GM12874 (cell line): ENCODE data around the gene TMEM114.
A peak's percentile ranks its signal among the peaks of the same experiment; 100 is the strongest.

Source experiments
- CTCF ChIP-seq: IDR thresholded peaks from 2 replicates; pipeline ENCODE4 v1.5.1; 2011; ENCODE audit warnings: low read depth, mild to moderate bottlenecking, control low read depth, low read length, moderate library complexity; ENCODE audit not compliant: insufficient read depth

The TMEM114 gene

DNA sequence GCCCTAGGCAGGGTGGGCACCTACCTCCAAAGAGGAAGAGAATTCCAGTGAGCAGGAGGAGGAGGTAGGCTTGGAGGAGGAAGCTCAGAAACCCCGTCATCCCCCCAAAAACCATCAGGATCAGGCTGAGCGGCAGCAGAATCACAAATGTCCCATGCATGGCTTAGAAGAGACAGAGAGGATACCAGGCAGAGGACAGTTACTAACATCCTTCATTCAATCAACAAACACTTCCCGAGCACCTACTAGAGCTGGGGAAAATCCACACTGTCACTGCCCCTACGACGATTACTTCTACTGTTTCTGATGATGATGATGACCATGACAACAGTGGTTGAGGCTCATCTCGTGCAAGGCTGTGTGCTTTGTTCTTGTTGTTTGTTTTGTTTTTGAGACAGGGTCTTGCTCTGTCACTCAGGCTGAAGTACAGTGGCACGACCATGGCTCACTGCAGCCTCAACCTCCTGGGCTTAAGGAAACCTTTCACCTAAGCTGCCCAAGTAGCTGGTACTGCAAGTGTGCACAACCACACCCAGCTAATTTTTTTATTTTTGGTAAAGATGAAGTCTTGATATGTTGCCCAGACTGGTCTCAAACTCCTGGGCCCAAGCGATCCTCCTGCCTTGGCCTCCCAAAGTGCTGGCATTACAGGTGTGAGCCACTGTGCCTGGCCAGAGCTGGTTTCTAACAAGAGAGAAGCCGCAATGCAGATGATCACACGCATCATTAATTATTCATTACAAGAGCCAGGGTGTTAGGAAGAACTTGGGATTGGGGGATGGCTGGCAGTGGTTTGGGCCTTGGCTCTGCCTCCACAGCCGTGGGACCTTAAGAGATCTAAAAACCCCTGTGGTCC lies 18.0 kb downstream of the TMEM114 start:
- TF ChIP-seq CTCF, result no peak

GRCh38 chr16:8571061-8571596 lies 19.2 kb downstream of the TMEM114 start:
- no peak for TF ChIP-seq CTCF

DNA sequence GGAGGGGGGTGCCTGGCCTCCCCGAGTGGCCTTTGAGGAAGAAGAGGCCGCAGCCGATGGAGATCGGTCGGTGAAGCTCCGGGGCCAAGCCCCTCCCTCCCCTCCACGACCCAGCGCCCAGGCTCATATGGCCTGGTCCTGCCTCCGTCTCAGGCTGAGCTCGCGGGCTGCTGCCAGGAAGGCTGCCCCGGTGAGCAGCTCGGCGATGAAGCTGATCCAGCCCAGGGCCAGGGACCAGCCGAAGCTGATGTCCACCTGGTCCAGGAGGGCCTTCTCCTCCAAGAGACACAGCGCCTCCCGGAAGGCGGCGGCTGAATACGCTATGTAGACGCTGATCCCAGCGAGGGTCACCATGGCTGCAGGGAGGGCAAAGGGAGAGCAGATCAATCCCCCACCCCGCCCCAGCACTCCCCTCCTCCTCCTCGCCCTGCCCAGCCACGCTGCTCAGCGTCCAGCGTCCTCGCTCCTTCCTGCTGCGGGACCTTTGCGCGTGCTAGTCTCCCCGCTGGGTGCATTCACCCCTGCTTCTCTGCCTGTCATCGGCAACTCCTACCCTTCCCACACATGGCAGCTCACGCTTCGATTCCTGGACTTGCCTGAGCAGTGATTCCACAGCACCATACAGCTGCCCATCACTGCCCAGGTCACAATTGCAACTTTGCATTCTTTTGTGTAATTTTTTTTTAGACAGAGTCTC lies 20.5 kb downstream of the TMEM114 start:
- TF ChIP-seq CTCF, result no peak

DNA sequence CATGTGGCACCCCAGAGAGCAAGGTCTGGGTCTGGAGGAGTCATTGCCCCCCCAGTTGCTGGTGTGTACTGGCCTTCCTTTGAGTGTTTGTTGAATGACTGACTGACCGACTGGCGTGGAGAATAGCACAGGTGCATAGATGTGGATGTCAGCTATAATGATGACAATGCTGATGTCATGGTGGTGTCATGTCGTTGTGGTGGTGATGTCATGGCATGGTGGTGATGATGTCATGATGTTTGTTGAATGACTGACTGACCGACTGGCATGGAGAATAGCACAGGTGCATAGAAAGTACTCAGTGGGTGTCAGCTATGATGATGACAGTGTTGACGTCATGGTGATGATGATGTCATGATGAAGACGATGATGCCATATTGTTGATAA lies 22.1 kb downstream of the TMEM114 start:
- no peak for TF ChIP-seq CTCF

DNA sequence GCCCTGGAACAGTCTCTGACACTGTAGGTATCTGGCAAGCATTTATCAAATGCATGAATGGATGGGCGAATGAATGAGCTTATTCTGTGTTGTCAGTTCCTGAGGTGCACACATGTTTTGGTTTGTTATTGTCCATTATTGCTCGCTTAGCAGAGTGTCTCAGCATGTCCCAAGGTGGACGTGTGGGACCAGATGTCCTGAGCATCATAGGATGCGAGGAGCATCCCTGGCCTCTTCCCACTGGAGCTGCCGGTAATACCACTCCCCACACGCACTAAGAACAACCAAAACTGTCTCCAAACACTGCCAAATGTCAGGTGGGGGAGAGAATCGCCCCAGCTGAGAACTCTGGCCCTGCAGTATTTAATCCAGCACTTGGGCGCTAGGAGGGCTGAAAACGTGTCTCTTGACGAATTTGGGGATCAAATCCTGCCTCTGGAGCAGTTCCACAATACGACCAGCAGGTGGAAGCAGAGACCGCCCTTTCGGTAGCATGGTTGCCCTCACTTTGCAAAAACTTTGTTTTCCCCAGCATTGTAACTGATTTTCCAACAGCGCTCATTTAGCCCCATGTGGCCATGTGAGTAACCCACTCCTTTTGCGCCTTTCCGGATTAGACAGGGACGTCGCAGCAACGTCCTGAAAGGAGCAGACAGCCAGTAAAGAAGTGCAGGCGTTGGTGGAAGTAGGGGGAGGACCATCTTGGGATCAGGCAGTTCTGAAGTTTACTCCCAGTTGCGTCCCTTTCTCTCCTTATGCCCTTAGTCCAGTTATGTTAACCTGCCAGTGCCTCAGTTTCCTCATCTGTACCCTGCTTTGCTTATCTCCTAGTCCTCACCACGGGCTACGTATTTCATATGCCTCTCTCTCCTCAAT lies 22.7 kb downstream of the TMEM114 start:
- peak; percentile 94 for TF ChIP-seq CTCF

- TF ChIP-seq CTCF, result no peak
Measured at GRCh38 chr16:8565498-8565897, 24.8 kb downstream of the TMEM114 start.
